Right lung (tissue), 10 donors: ENCODE data around the gene CRHR2. TPM values are rescaled to one million over a fixed set of nuclear protein-coding genes. Genes with fewer than 3 reads are reported as not detected.
A peak's percentile ranks its signal among the peaks of the same experiment; 100 is the strongest.
"Not testable (repeated sequence)": the region's sequence is repeated elsewhere in the genome, so short reads cannot be mapped to it uniquely, and the experiment has no call there.

Source experiments
- DNase-seq, 2 donors: peaks; one replicate each; pipeline ENCODE4 v3.0.0-alpha.2; 2013
- long read RNA-seq, 8 donors: transcript quantifications; one replicate each; lab custom pipeline, GENCODE V29; 2026
- polyA plus RNA-seq, 5 donors: library from polyadenylated mRNA; unstranded; fragments of 120-200 nt; gene quantifications; one replicate each; pipeline versions ENCODE4 v1.2.1 to v1.2.3, GENCODE V29; 2013; ENCODE audit warnings: inconsistent platforms in 1 of 5, low replicate concordance in 1 of 5; ENCODE audit not compliant: insufficient read length in 5 of 5, insufficient read depth in 1 of 5

CRHR2 gene
- polyA plus RNA-seq: under 1 TPM; 0.12 to 0.31 (median 0.26) TPM
- long read RNA-seq, donor 1: 0 reads
- long read RNA-seq, donor 2: 0 reads
- long read RNA-seq, donor 3: 0 reads
- long read RNA-seq, donor 4: 0 reads
- long read RNA-seq, donor 5: 0 reads
- long read RNA-seq, donor 6: 0 reads
- long read RNA-seq, donor 7: 0 reads
- long read RNA-seq, donor 8: 0 reads

DNA sequence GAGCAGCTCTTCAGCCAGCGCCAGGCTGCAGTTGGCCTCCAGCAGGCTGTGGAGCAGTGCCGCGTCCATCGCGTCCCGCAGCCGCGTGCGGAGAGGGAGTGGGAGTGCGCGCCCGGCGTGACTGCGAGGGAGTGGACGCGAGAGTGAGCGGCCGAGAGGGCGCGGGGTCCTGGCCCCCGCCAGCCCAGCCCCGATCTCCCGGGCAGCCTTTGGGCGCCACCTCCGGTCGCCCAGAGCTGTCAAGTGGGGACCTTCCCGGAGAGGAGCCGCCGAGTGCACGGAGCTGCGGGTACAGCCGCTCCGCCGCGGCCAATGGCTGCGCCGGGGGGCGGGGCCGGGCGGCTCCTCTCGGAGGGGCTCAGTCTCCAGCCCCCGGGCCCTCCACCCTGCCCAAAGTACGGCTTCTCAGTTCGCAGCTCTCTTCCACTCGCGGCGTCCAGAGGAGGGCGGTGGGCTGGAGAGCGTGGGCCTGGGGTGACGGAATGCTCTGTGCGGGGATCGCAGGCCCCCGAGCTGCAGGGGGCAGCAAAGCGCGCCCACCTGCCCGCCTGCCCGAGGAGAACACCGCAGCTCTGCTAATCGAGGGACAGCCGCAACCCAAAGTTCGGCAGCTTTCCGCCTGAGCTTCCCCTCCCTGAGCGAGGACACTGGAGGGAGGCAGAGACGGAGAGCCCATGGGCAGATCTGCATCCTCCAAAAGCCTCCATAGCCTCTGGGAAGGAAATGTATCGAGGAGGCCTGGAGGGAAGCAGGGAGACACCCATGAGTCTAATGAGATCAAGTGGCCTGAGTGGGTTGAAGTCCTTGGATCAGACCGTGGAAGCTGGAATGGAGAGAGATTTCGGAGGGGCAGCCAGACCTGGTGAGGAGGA, at the start of gene CRHR2:
Gene CRHR2, minus strand, starts transcription at position 245 of the 872 bp plus-strand sequence. Its CDS starts 176 bp downstream, at position 69.
- peak in 1 of 2 donors; percentile 13 for DNase-seq

DNA sequence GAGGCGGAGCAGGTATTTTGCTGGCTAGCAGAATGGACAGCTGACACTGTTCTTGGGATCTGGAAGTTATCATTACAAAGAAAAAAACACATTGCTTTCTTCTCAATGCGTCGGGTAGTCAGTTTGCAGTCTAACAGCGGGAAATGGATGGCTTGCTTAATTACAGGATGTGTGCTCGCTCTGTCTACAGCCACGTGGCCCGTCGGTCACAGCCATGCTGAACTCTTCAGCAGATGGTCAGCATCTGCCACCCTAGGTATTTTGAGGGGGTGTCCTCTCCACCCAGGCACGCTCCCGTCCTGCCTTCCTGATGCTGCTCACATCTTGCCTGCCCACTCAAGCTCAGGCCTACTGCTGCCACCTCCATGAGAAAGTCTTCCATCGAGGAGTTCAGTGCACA, 49.3 kb upstream of the CRHR2 start:
- DNase-seq: no peak

DNA sequence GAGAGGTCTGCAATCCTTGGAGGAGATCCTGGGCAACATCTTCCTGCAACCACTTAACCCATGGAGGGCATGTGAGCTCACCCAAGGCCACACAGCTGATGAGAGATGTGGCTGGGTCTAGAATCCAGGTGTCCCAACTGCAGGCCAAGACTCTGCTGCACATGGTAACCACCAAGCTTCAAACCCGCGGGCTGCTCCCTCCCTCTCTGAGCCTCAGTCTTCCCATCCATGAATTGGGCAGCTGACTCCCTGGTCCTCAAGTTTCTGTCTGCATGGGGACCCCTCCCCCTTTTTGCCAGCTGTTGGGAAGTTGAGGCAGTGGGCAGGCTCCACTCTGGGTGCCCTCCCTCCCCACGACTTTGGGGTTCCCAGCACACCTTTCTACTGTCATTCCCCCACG, 48.7 kb upstream of the CRHR2 start:
- no peak for DNase-seq

DNA sequence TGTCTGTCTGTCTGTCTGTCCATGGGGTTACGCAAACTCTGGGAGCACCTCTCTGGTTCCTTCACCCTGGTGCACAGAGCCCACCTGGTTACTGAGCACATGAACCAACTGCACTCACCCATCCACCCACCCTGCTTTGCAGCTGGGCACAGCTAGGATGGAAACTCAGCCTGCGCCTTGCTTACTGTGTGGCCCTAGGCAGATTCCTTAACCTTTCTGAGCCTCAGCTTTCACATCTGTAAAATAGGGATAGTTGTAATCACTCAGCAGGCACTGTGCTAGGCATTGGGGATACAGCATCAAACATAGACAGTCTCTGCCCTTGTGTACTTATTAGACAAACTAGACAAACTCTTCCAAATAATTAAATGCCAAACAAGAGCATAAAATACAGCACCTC, 47.8 kb upstream of the CRHR2 start:
- DNase-seq: no peak

DNA sequence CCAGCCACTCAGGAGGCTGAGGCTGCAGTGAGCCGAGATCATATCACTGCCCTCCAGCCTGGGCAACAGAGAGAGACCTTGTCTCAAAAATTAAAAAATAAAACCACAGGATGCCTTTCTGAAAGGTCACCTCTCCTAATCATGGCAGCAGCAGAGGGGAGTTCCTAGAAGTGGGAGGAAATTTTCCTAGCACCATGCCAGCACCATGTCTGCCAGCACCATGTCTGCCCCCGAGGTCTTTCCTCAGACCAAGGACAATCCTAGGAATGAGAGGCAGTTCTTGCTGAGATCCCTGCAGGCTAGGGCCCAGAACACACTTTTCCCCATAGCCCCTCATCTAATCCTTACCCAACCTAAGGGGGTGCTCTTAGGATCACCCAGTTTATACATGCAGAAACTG, 47.4 kb upstream of the CRHR2 start:
- DNase-seq: no peak

DNA sequence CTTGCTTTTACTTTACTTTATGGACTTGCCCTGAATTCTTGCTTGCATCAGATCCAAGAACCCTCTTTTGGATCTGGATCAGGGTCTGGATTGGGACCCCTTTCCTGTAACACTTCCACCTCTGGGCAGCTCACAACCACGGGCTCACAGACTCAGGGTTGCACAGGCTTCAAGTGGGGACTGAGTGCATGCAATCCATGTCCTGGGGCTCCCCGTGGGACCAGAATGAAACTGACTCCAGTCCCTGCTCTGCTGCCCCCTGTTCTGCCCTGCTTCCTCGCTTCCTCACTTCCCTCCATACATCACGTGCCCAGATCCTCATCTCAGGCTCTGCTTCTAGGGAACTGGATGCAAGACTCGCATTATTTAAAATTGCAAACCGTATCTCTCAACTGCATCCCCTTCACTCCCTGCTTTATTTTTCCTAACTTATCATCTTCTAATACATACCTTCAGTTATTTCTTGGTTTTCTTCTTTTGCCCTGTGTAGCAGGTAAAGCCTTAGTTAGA, 46.4 kb upstream of the CRHR2 start:
- DNase-seq: no peak

DNA sequence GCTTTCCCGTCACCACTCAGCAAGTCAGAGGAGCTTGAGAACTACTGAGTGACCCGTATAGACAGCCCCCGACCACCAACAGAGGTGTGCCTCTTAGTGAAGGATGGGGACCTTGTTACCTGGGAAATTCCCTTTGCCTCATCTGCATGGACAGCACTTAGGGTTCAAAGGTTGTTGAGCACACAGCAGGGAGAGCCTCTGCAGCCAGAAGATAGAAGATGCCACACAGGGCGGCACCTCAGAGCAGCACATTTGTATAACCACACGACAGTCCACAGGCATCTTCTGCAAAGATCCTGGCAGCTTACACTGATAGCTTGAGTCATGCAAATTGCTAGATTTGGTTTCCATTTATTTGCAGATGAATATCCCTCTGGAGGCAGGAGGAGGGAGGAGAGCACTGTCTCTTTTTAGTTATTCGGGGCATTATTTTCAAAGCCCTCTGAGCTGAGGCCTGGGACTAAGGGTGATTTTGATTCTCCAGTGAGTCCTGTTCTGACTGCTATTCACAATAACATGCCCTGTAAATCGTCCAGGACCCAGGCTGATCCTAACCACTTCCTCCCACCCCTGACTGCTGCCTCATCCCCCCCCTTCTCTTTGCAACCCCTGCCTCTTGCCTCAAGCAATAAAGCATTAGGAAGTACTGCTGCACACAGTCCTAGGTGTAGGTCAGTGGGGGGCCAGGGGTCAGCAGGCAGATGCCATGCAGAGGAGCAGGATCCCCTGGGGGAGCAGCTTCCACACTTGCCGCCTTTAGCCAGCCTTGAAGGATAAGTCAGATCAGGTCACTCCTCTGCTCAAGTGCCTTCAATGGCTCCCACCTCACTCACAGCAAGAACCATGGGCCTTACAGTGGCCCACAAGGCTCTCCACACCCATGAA, 45.0 kb upstream of the CRHR2 start:
- no peak for DNase-seq

DNA sequence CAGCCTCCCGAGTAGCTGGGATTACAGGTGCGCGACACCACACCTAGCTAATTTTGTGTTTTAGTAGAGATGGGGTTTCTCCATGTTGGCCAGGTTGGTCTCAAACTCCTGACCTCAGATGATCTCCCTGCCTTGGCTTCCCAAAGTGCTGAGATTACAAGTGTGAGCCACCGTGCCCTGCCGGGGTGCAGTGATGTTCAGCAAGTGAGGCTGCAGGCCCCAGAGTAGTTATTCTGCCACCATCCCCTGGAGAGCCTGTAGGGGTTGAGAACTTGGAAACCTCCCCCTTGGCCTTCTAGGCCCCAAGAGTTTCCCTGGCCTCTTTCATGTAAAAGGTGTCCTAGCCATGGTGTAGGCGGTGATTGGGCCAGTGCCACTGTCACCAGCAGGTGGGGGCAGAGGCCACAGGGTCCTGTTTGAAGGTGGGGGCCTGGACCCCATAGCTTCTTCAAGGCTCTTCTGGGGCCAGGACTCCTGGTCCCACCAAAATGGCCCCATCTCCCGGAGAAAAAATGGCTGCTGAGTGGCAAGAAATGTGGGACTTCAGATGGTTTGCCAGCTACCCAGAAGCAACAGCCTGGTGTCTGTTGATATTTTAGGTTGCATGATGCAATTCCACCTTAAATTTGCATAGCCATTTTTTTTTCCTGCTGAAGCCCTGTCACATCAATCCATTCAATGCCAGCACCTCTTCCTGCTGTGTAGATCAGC, 44.2 kb upstream of the CRHR2 start:
- no peak for DNase-seq

DNA sequence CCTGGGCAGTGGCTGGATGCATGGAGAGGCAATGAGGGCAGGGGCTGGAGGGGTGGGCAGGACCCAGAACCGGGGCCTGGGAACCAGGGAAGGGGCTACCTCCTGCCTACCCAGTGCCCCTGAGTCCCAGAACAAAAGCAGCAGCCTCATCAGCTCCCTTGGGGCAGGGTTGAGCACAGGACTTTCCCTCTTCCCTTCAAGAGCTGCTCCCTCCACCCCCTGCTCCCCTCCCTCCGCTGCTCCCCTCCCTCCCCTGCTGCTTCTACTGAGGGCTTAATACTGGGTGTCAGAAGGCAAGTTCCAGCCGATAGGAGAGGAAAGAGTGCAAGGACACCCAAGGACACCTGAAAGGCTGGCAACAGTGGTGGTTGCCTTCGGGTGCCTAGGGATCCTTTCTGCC, 41.5 kb upstream of the CRHR2 start:
- DNase-seq: no peak

DNA sequence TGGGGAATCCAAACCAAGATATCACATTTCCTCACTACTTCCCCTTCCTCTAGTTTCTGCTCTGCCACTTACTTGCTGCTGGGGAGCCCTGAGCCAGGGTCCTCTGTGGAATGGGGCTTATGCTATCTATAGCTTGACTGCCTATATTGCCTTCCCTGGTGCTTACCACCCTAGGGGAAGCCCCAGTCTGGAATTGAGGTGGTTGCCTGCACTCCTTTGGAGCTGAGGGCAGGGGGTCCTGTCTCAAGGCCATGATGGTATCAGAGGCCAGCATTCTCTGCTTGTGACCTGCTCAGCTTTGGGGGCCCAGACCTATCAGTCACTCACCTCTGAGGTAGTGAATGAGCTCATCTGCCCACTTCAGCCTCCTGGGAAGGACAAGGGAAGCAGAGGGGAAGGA, 40.4 kb upstream of the CRHR2 start:
- DNase-seq: no peak

DNA sequence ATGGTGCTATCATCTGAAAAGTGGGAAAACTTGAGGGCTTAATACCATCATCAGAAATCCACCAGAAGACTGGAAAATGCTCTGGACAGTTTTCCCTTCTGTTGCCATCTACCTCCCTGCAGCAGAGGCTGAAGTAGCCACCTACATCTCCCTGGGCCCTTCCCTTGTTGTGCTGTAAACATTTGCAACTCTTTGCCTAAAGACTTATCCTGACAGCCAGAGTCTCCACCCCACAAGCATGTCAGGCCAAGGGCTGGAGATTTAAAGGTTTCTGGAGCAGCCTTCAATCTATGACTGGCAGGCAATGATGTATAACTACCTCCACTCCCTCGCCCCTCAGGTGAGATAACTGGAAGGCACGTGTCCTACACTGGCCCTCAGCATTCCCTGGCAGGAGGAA, 39.9 kb upstream of the CRHR2 start:
- DNase-seq: no peak

DNA sequence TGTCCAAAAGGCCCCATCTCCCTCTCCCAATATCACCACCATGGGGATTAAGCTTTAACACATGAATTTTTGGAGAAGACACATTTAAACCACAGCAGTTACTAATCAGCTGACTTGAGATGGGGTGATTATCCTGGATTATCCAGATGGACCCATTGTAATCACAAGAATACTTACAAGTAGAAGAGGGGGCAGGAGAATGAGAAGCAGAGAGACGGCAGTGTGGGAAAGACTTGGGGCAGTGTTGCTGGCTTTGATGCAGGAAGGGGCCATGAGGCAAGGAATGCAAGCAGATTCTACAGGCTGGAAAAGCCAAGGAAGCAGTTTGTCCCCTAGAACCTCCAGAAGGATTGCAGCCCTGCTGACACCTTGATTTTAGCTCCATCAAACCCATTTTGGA, 39.0 kb upstream of the CRHR2 start:
- DNase-seq: no peak

DNA sequence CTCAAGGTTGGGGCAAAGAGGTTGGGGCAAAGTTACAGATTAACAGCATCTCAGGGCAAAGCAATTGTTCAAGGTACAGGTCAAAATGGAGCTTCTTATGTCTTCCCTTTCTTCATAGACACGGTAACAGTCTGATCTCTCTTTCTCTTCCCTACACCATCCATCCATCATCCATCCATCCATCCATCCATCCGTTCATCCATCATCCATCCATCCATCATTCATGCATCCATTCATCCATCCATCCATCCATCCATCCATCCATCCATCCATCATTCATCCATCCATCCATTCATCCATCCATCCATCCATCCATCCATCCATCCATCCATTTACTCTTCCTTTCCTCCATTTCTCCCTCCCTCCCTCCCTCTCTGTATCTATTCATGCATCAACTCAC, 37.2 kb upstream of the CRHR2 start:
- DNase-seq: not testable (repeated sequence)

DNA sequence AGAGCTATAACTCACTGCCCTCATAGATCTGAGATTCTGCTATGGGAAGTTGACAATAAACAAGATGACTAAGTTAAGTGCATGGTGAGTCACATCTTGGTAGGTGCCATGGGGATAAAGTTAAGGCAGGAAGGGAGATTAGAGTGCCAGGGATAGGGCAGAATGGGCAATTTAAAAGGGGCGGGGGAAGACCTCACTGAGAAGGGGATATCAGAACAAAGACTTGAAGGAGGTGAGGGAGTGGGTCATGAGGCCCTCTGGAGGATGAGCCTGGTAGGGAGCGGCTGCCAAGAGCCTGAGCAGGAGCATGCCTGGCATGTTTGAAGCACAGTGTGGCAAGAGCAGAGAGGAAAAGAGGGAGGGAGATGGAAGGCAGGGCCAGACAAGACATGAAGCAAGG, 34.9 kb upstream of the CRHR2 start:
- no peak for DNase-seq

DNA sequence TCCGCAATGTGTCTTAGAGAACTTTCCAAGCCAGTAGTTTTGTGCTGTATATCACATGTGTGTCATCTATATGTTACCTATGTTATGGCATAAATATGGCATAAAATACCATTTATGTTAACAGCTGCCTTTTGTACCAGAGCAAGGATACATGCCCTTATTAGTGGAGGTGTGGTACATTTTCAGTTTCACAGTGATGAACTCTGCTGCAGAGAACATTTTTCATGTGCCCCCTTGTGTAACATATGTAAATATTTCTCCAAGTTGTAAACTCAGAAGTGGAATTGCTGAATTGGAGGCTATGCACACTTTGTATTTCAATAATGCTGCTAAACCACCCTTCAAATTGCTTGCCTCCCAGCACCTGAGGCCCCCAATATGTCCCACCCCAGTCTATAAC, 31.9 kb upstream of the CRHR2 start:
- no peak for DNase-seq

DNA sequence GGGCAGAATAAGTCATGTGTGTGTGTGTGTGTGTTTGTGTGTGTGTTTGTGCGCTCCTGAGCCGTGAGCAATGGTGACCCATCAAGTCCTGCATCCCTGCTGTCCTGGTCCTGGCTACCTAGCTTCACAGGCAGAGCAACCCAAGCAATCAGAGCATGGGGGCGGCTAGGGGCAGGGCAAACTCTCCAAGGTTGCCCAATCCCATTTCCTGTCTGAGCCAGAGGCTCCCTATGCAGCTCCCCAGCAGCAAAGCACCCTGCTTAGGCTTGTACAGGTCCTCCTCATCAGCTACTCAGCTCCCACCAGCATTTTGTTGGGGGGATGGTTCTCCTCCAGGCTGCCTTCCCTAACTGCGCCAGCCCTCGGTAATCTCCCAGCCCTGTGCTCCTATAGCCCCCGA, 31.1 kb upstream of the CRHR2 start:
- no peak for DNase-seq

DNA sequence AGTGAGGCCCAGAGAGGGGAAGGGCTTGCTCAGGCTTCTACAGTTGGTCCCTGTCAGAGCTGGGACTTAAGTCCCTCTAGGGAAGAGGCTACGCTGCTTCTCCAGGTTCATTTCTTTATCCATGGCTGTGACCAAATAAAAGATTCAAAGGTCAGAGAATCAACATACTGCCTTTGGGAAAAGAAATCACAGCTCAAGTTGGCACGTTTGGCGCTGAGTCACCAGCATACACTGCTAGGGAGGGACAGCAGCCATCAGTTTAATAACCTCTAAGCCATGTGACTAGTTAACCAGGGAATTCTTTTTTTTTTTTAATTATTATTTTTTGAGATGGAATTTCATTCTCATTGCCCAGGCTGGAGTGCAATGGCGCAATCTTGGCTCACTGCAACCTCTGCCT, 28.4 kb upstream of the CRHR2 start:
- no peak for DNase-seq

DNA sequence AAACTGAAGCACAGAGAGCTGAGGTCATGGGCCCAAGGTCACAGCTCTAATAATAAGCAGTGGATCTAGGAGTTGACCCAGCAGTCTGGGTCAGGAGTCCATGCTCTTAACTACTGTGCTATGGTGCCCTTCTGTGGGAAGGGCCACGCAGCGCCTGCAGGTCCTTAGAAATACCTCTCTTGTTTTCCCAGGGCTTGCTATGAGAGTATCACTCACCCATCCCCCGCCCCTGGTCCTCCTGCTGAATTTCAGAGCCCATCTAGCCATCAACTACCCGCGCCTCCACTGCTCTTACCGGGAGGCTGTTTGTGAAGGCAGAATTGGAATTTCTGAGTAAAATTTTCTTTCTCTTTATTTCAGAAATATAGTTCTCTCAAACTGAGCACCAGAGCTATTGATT, 27.3 kb upstream of the CRHR2 start:
- no peak for DNase-seq

DNA sequence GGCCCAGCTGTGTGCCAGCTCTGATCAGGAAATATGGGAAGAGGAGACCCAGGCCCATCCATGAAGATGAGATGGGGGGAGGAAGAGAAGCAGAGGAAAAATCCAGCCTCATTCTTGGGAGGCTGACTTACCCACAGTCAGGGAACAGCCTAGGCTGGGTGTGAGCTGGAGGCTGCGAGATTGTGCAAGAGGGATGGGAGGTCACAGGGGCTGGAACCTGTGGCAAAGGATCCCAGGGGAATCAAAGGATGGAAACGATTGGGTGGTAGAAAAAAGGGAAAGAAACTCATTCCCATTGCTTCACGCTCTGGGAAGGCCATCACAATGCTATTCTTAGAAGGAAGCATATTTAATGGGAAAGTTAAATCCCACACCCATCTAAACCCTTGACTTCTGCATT, 26.7 kb upstream of the CRHR2 start:
- no peak for DNase-seq

DNA sequence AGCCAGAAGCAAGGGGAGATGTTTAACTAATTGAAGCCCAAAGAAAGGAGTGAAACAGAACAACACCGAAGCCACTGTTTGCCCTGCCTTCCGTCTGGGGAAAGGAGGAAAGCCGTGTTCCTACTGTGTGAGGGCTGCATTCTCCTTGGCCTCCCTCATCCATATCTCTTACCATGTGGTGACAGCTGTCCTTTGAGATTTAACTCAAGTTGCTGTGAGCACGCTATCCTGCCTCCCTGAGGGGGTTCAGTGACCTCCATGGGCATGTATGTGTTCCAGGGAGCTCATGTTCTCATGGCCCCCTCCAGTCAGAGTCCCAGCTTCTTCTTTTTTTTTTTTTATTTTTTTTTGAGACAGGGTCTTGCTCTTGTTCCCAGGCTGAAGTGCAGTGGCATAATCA, 26.2 kb upstream of the CRHR2 start:
- no peak for DNase-seq
